OCI-LY3 (cell line): ENCODE data around the gene COMT.

Experiments used
- H2AFZ ChIP-seq: fragments of 200-600, 300-600 bp; shearing (Covaris generic); 2 replicates; pipeline ENCODE4 v1.6.0; 2014; ENCODE audit warnings: antibody characterized with exemption, low read depth, low read length
- H3K27ac ChIP-seq: fragments of 200-600, 300-600 bp; sonication (generic); 2 replicates; pipeline ENCODE4 v1.5.1; 2014; ENCODE audit warnings: mild to moderate bottlenecking, low read length, moderate library complexity, mixed read lengths
- H3K27me3 ChIP-seq: fragments of 200-600, 300-600 bp; sonication (generic); 2 replicates; pipeline ENCODE4 v1.6.1; 2014; ENCODE audit warnings: low read depth, low read length, mixed read lengths
- H3K36me3 ChIP-seq: fragments of 200-600, 300-600 bp; sonication (generic); replicated peaks from 2 replicates; pipeline ENCODE3; 2014; ENCODE audit warnings: low read depth, low read length, mixed read lengths
- H3K4me1 ChIP-seq: fragments of 300-600, 200-600 bp; sonication (generic); 2 replicates; pipeline ENCODE4 v1.6.1; 2014; ENCODE audit warnings: low read length, mixed read lengths
- H3K4me2 ChIP-seq: fragments of 200-600, 300-600 bp; sonication (generic); 2 replicates; pipeline ENCODE4 v1.6.1; 2014; ENCODE audit warnings: low read length, mixed read lengths
- H3K4me3 ChIP-seq: fragments of 300-600, 200-600 bp; sonication (generic); 2 replicates; pipeline ENCODE4 v1.5.1; 2014; ENCODE audit warnings: antibody characterized with exemption, mild to moderate bottlenecking, low read length, moderate library complexity
- H3K79me2 ChIP-seq: fragments of 300-600, 200-600 bp; shearing (Covaris generic); 2 replicates; pipeline ENCODE4 v1.6.1; 2014; ENCODE audit warnings: mild to moderate bottlenecking, low read length, mixed read lengths
- H3K9ac ChIP-seq: fragments of 300-600, 200-600 bp; shearing (Covaris generic); 2 replicates; pipeline ENCODE4 v1.6.0; 2014; ENCODE audit warnings: mild to moderate bottlenecking, low read length, moderate library complexity
- H3K9me3 ChIP-seq: fragments of 200-600, 300-600 bp; shearing (Covaris generic); 2 replicates; pipeline ENCODE4 v1.6.1; 2014; ENCODE audit warnings: low read length, mixed read lengths; ENCODE audit not compliant: insufficient read depth
- H4K20me1 ChIP-seq: fragments of 200-600, 300-600 bp; sonication (generic); 2 replicates; pipeline ENCODE4 v1.6.1; 2016; ENCODE audit warnings: low read length, mixed read lengths; ENCODE audit not compliant: insufficient read depth
- CTCF ChIP-seq: fragments of 200-600, 300-600 bp; sonication (generic); IDR thresholded peaks from 2 replicates; pipeline ENCODE4 v1.5.1; 2014; ENCODE audit warnings: antibody characterized with exemption, low read length, low read depth
- EZH2phosphoT487 ChIP-seq: fragments of 200-600 bp; shearing (Covaris generic); IDR thresholded peaks from 2 replicates; pipeline ENCODE4 v1.6.1; 2018; ENCODE audit warnings: antibody characterized with exemption, mixed run types, low read depth

Gene COMT

DNA sequence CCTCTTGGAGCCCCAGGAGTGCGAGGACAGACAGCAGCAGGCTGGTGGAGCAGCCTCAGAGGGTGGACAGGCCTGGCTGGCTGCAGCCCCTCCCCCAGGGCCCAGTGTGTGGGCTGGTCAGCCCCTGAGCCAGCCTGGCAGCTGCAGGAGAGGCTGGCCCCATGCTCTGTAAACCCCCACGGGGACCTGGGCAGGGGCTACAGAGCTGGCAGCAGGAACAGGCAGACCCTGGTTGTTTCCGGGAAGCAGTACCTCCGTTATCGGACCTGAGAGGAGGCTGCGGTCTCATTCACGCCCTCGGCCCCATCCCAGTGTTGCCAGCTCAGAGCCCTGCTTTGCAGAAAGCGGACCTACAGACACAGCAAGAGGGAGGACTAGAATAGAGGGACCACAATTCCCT is 38.5 kb upstream of the COMT start:
- no peaks in the 10 kb centered on the region for H3K4me1 ChIP-seq
- no peak overlapping the region for H3K9ac ChIP-seq
- H2AFZ ChIP-seq = no peak overlapping the region
- no peak overlapping the region for H3K4me2 ChIP-seq
- H3K9me3 ChIP-seq = no peaks in the 10 kb centered on the region
- TF ChIP-seq CTCF (no peak), EZH2phosphoT487 (no peak)
- no peaks in the 10 kb centered on the region for H4K20me1 ChIP-seq
- no peaks in the 10 kb centered on the region for H3K79me2 ChIP-seq
- no peak overlapping the region for H3K4me3 ChIP-seq
- H3K36me3 ChIP-seq = no peaks in the 10 kb centered on the region
- no peak overlapping the region for H3K27ac ChIP-seq
- no peaks in the 10 kb centered on the region for H3K27me3 ChIP-seq

DNA sequence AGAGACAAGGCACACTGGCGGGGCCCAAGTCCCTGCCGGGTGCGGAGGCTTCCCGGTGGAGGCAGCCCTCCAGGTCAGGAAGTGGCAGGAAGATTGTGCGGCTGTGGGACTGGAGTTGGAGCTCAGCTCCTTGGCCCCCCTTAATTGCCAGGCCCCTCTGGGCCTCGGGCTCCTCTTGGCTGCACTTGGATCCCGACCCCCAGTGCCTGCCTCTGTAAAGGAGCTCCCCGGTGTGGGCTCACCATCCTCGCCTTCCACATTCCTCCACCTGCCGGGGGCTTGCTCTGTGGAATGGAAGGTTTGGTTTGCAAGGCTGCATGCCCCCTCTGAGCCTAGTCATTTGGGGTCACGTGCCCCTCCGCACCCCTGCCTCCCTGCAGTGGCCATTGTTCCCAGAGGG is 38.1 kb upstream of the COMT start:
- Histone ChIP-seq H3K27ac (no peak overlapping the region), H3K27me3 (no peaks in the 10 kb centered on the region), H3K4me1 (no peaks in the 10 kb centered on the region), H4K20me1 (no peaks in the 10 kb centered on the region), H3K9ac (no peak overlapping the region), H3K4me3 (no peak overlapping the region), H3K4me2 (no peak overlapping the region), H3K9me3 (no peaks in the 10 kb centered on the region), H3K79me2 (no peaks in the 10 kb centered on the region), H2AFZ (no peak overlapping the region), H3K36me3 (no peaks in the 10 kb centered on the region)
- TF ChIP-seq EZH2phosphoT487 (no peak), CTCF (no peak)

- Histone ChIP-seq H3K27ac (no peak overlapping the region), H3K9ac (no peak overlapping the region), H3K4me2 (no peak overlapping the region)
Measured at GRCh38 chr22:19904174-19904856, 37.3 kb upstream of the COMT start.

GRCh38 chr22:19904935-19905334 is 36.6 kb upstream of the COMT start:
- no peak overlapping the region for H2AFZ ChIP-seq
- no peaks in the 10 kb centered on the region for H3K27me3 ChIP-seq
- no peak for TF ChIP-seq EZH2phosphoT487
- no peak for TF ChIP-seq CTCF
- H4K20me1 ChIP-seq = no peaks in the 10 kb centered on the region
- no peak overlapping the region for H3K4me3 ChIP-seq
- no peaks in the 10 kb centered on the region for H3K4me1 ChIP-seq
- no peak overlapping the region for H3K4me2 ChIP-seq
- no peak overlapping the region for H3K9ac ChIP-seq
- no peaks in the 10 kb centered on the region for H3K9me3 ChIP-seq
- no peaks in the 10 kb centered on the region for H3K36me3 ChIP-seq
- no peak overlapping the region for H3K27ac ChIP-seq
- H3K79me2 ChIP-seq = no peaks in the 10 kb centered on the region

More at GRCh38 chr22:19904174-19904856, 37.3 kb upstream of the COMT start:
- TF ChIP-seq CTCF (no peak), EZH2phosphoT487 (no peak)
- Histone ChIP-seq H3K79me2 (no peaks in the 10 kb centered on the region), H4K20me1 (no peaks in the 10 kb centered on the region), H3K4me1 (no peaks in the 10 kb centered on the region), H2AFZ (no peak overlapping the region), H3K9me3 (no peaks in the 10 kb centered on the region), H3K4me3 (no peak overlapping the region), H3K27me3 (no peaks in the 10 kb centered on the region), H3K36me3 (no peaks in the 10 kb centered on the region)
